K562 (cell line): ENCODE results near the gene HPN. TPM values are rescaled to one million over a fixed set of nuclear protein-coding genes. Genes with fewer than 3 reads are reported as not detected.

ENCODE experiments used
- ATAC-seq: fragments of 200-7000 bp; cut with Tn5 transposase; 3 replicates; pipeline ENCODE4 v1.9.1; 2020; ENCODE audit warnings: moderate library complexity
- BruUV-seq: library from RNA; stranded (reverse); fragments of 400-500 nt; replicated peaks from 2 replicates; lab custom pipeline; 2021; lab: Mats Ljungman, UMichigan
- CTCF ChIA-PET: fragments of 300-600 bp; formaldehyde crosslinking; extraction: SDS; loops from one replicate; lab custom pipeline; 2021; ENCODE audit warnings: low intra/inter-chr PET ratio; lab: Yijun Ruan, JAX
- POLR2A ChIA-PET: fragments of 300-600, 350-650 bp; sonication (Branson Sonifier 250); formaldehyde crosslinking; extraction: SDS; loops from one replicate; lab custom pipeline; 2021; ENCODE audit warnings: antibody characterized with exemption, inconsistent platforms; lab: Yijun Ruan, JAX
- DNase-seq, 4 experiments: peaks; one replicate each; pipeline versions ENCODE4 v3.0.0 to v3.0.0-alpha.2; 2011 to 2018; ENCODE audit warnings: low spot score in 3 of 4, mixed read lengths in 3 of 4; ENCODE audit errors: extremely low read depth in 1 of 4
- FAIRE-seq: peaks from 2 replicates; lab custom pipeline; 2011; peaks lifted over from hg19 to GRCh38; lab: Jason Lieb, UNC
- H2AFZ ChIP-seq: 2 replicates; pipeline ENCODE4 v1.6.0; 2011; ENCODE audit warnings: low read depth, low read length, control low read depth, inconsistent platforms
- H3K27ac ChIP-seq: fragments of 200-600 bp; 3 replicates; pipeline ENCODE4 v1.8.0; 2011; ENCODE audit warnings: low read depth, mild to moderate bottlenecking, control low read depth, inconsistent platforms, low read length, moderate library complexity, mixed read lengths; ENCODE audit errors: extremely low read depth
- H3K27me3 ChIP-seq, 2 experiments: fragments of 300-600 bp in 1 of 2; 2 replicates in 1 of 2; 3 replicates in 1 of 2; pipeline versions ENCODE4 v1.6.0 to v1.8.0; 2011; ENCODE audit warnings: inconsistent platforms in 2 of 2, low read length in 2 of 2, mild to moderate bottlenecking in 1 of 2, mixed read lengths in 1 of 2, moderate library complexity in 1 of 2; ENCODE audit not compliant: control insufficient read depth in 2 of 2, insufficient read depth in 2 of 2
- H3K36me3 ChIP-seq: fragments of 300-600 bp; 3 replicates; pipeline ENCODE4 v1.8.0; 2011; ENCODE audit warnings: mild to moderate bottlenecking, low read length, inconsistent platforms; ENCODE audit not compliant: control insufficient read depth, insufficient read depth
- H3K4me1 ChIP-seq, 2 experiments: fragments of 200-600 bp in 1 of 2; replicated peaks in 1 of 2; 2 replicates in 1 of 2; 3 replicates in 1 of 2; pipeline versions ENCODE4 v1.5.1 to v1.8.0; 2011; ENCODE audit warnings: inconsistent platforms in 2 of 2, low read length in 2 of 2, mild to moderate bottlenecking in 1 of 2, mixed read lengths in 1 of 2, moderate library complexity in 1 of 2; ENCODE audit not compliant: control insufficient read depth in 2 of 2, insufficient read depth in 2 of 2
- H3K4me2 ChIP-seq: 2 replicates; pipeline ENCODE4 v1.6.1; 2011; ENCODE audit warnings: low read length, control low read depth, inconsistent platforms, mixed read lengths; ENCODE audit not compliant: insufficient read depth
- H3K4me3 ChIP-seq: fragments of 200-600 bp; sonication (generic), shearing (Covaris generic); 2 replicates; pipeline ENCODE4 v1.5.1; 2016; ENCODE audit warnings: control low read depth, inconsistent platforms
- H3K79me2 ChIP-seq: fragments of 200-600 bp; 3 replicates; pipeline ENCODE4 v1.8.0; 2011; ENCODE audit warnings: low read length, inconsistent platforms; ENCODE audit not compliant: control insufficient read depth, insufficient read depth
- H3K9ac ChIP-seq, 2 experiments: 2 replicates each; pipeline versions ENCODE4 v1.6.0 to v1.6.1; 2011; ENCODE audit warnings: low read depth in 2 of 2, low read length in 2 of 2, control low read depth in 1 of 2, inconsistent platforms in 1 of 2, mild to moderate bottlenecking in 1 of 2, mixed read lengths in 1 of 2; ENCODE audit not compliant: insufficient read depth in 1 of 2
- H3K9me1 ChIP-seq: one replicate; pipeline ENCODE4 v1.6.0; 2011; ENCODE audit warnings: inconsistent platforms, mild to moderate bottlenecking, low read length, moderate library complexity; ENCODE audit not compliant: control insufficient read depth, insufficient read depth
- H3K9me3 ChIP-seq: replicated peaks from 2 replicates; pipeline ENCODE4 v1.5.1; 2011; ENCODE audit warnings: low read depth, low read length, inconsistent platforms; ENCODE audit not compliant: control insufficient read depth, insufficient read depth
- H4K20me1 ChIP-seq: replicated peaks from 2 replicates; pipeline ENCODE4 v1.6.1; 2011; ENCODE audit warnings: low read length, inconsistent platforms, mixed read lengths; ENCODE audit not compliant: control insufficient read depth, insufficient read depth
- ARID1B ChIP-seq: fragments of 450-650 bp; IDR thresholded peaks from 2 replicates; pipeline ENCODE4 v1.6.1; 2016; ENCODE audit warnings: antibody characterized with exemption, mild to moderate bottlenecking, inconsistent platforms
- BRCA1 ChIP-seq, 2 experiments: fragments of 450-650 bp in 1 of 2; sonication (generic) in 1 of 2; formaldehyde crosslinking in 1 of 2; IDR thresholded peaks; 2 replicates each; pipeline versions ENCODE4 v1.5.0 to v1.6.1; 2017 to 2020; ENCODE audit warnings: mild to moderate bottlenecking in 1 of 2, missing genetic modification reagents in 1 of 2
- CAMTA2 ChIP-seq: fragments of 250-450 bp; sonication (Bioruptor Pico); conservative IDR thresholded peaks from 2 replicates; pipeline ENCODE4 v1.5.1; 2022
- E2F4 ChIP-seq: sonication (generic); formaldehyde crosslinking; IDR thresholded peaks from 2 replicates; pipeline ENCODE4 v1.8.0; 2022; ENCODE audit warnings: mild to moderate bottlenecking, low read depth, missing genetic modification reagents
- ELF4 ChIP-seq: fragments of 450-650 bp; formaldehyde crosslinking; IDR thresholded peaks from 2 replicates; pipeline ENCODE4 v1.4.0; 2022; ENCODE audit warnings: missing genetic modification characterization
- TEAD1 ChIP-seq, 2 experiments: fragments of 450-650 bp in 1 of 2; sonication (generic) in 1 of 2; formaldehyde crosslinking; IDR thresholded peaks; 2 replicates each; pipeline versions ENCODE4 v1.4.0 to v1.8.0; 2020 to 2022; ENCODE audit warnings: mild to moderate bottlenecking in 2 of 2, missing genetic modification reagents in 1 of 2
- TFAM ChIP-seq: fragments of 250-450 bp; sonication (Bioruptor Pico); conservative IDR thresholded peaks from 2 replicates; pipeline ENCODE4 v1.5.0; 2021; ENCODE audit warnings: mild to moderate bottlenecking, moderate library complexity
- TRIM25 ChIP-seq: fragments of 450-650 bp; IDR thresholded peaks from 2 replicates; pipeline ENCODE4 v1.7.0; 2016; ENCODE audit warnings: borderline replicate concordance
- TRIM28 ChIP-seq: fragments of 450-650 bp; IDR thresholded peaks from 2 replicates; pipeline ENCODE4 v1.6.1; 2017
- ZKSCAN1 ChIP-seq: fragments of 150-350 bp; IDR thresholded peaks from 2 replicates; pipeline ENCODE4 v1.6.1; 2016; ENCODE audit warnings: low read depth, low read length
- ZNF175 ChIP-seq: fragments of 200-800 bp; sonication (Bioruptor generic); IDR thresholded peaks from 2 replicates; pipeline ENCODE4 v1.6.1; 2016; ENCODE audit warnings: low read depth, mild to moderate bottlenecking, missing genetic modification characterization, missing compliant biosample characterization
- WGBS: fragments of 100-300 bp; shearing (Covaris generic); methylation state at CpG from one replicate; pipeline ENCODE4 v1.1.6; 2016; ENCODE audit warnings: low coverage, mixed read lengths; ENCODE audit not compliant: insufficient coverage; ENCODE audit errors: missing lambda C conversion rate; 5-methylcytosine and 5-hydroxymethylcytosine counted together
- in situ Hi-C: fragments of 300-500 bp; cut with MboI; formaldehyde crosslinking; loops from 4 replicates; pipeline ENCODE4 v1.15.0; 2018; ENCODE audit warnings: inconsistent platforms, mixed read lengths
- intact Hi-C: fragments of 100-400 bp; cut with micrococcal nuclease; formaldehyde crosslinking; loops from 2 replicates; pipeline ENCODE4 v1.14.2; 2022
- polyA plus RNA-seq, 8 experiments: library from polyadenylated mRNA; depleted of rRNA in 4 of 8; stranded (reverse) in 5 of 8; unstranded in 3 of 8; fragments of >200 nt; fragmentation: Nextera tagmentation in 2 of 8; fragmentation: Illumina TruSeq in 1 of 8; extraction: Ambion mirVana in 2 of 8; extraction: Trizol in 1 of 8; gene quantifications; 2 replicates each; pipeline versions ENCODE4 v1.2.1 to v1.2.3, GENCODE V29; 2011 to 2014; ENCODE audit warnings: inconsistent platforms in 1 of 8, missing spikeins in 1 of 8
- total RNA-seq, 7 experiments: library from RNA; depleted of rRNA in 6 of 7; stranded (reverse); fragments of >200 nt in 6 of 7; fragmentation: Illumina TruSeq in 2 of 7; extraction: Trizol in 2 of 7; gene quantifications; 2 replicates each; pipeline versions ENCODE4 v1.2.1 to v1.2.3, GENCODE V29; 2011 to 2021; ENCODE audit warnings: low replicate concordance in 1 of 7
- TF ChIP-seq, protein P1 (sequence below): fragments of 450-650 bp; IDR thresholded peaks from 2 replicates; pipeline ENCODE4 v1.6.1; 2014; ENCODE audit warnings: low read depth, mild to moderate bottlenecking, moderate library complexity, borderline replicate concordance

Gene HPN
- total and polyA plus RNA-seq, 9 of the 15 experiments (the other 6 are each of a cell fraction or from before 2014, with no cell fraction given), result 0.10 to 0.20 TPM; not detected in 7

- POLR2A ChIA-PET, result interaction anchor here (1.0 to 1.2 kb wide), 3 partner anchors 8 to 186 kb away, joined by 3 to 5 read pairs (median 3); no protein-coding TSS in a partner anchor
Measured at GRCh38 chr19:35058370-35058769, 16.8 kb downstream of the HPN start.

More at GRCh38 chr19:35058370-35058769, 16.8 kb downstream of the HPN start:
- Histone ChIP-seq H3K4me3 (no peak overlapping the region), H3K36me3 (no peaks in the 10 kb centered on the region), H2AFZ (no peak overlapping the region), H3K27ac (no peak overlapping the region), H3K9me1 (no peaks in the 10 kb centered on the region), H4K20me1 (no peaks in the 10 kb centered on the region), H3K79me2 (no peaks in the 10 kb centered on the region), H3K9me3 (no peaks in the 10 kb centered on the region), H3K4me1 (peaks cover 0 to 14% of the 10 kb centered on the region in 2 experiments; a peak in 2 of 5 replicates), H3K27me3 (peaks cover 2 to 20% of the 10 kb centered on the region in 2 experiments; a peak in 2 of 5 replicates), H3K4me2 (no peak overlapping the region), H3K9ac (no peak overlapping the region)
- no peak for DNase-seq
- 7% methylated on average over 2 of the region's 2 CpGs for WGBS
- CTCF ChIA-PET, result no interaction called here
- intact Hi-C loops (no loop called here), in situ Hi-C loops (no loop called here)
- no peak for ATAC-seq
- TF ChIP-seq TFAM (CRISPR knock-in tag), result no peak
- no peak for TF ChIP-seq ARID1B
- TF ChIP-seq TRIM25, result no peak
- TF ChIP-seq E2F4, result no peak
- TF ChIP-seq, protein P1, sequence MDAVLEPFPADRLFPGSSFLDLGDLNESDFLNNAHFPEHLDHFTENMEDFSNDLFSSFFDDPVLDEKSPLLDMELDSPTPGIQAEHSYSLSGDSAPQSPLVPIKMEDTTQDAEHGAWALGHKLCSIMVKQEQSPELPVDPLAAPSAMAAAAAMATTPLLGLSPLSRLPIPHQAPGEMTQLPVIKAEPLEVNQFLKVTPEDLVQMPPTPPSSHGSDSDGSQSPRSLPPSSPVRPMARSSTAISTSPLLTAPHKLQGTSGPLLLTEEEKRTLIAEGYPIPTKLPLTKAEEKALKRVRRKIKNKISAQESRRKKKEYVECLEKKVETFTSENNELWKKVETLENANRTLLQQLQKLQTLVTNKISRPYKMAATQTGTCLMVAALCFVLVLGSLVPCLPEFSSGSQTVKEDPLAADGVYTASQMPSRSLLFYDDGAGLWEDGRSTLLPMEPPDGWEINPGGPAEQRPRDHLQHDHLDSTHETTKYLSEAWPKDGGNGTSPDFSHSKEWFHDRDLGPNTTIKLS, result no peak
- no peak for TF ChIP-seq ZNF175 (CRISPR knock-in tag)
- no peak for TF ChIP-seq TEAD1 (CRISPR knock-in tag; IDR thresholded peaks at IDR 0.05)
- no peak for TF ChIP-seq ELF4 (CRISPR knock-in tag)
- no peak for TF ChIP-seq TRIM28
- no peak for TF ChIP-seq CAMTA2 (CRISPR knock-in tag)
- TF ChIP-seq ZKSCAN1, result no peak
- no peak for TF ChIP-seq BRCA1 (IDR thresholded peaks at IDR 0.05)
- TF ChIP-seq BRCA1 (CRISPR knock-in tag; IDR thresholded peaks at IDR 0.05), result no peak
- no TSS peak for BruUV-seq
- no peak for FAIRE-seq
